ENCODE data around the gene PDCD1.

GRCh38 chr2:241895427-241895711, 36.7 kb upstream of the PDCD1 start:
- TF ChIP-seq, protein P1, sequence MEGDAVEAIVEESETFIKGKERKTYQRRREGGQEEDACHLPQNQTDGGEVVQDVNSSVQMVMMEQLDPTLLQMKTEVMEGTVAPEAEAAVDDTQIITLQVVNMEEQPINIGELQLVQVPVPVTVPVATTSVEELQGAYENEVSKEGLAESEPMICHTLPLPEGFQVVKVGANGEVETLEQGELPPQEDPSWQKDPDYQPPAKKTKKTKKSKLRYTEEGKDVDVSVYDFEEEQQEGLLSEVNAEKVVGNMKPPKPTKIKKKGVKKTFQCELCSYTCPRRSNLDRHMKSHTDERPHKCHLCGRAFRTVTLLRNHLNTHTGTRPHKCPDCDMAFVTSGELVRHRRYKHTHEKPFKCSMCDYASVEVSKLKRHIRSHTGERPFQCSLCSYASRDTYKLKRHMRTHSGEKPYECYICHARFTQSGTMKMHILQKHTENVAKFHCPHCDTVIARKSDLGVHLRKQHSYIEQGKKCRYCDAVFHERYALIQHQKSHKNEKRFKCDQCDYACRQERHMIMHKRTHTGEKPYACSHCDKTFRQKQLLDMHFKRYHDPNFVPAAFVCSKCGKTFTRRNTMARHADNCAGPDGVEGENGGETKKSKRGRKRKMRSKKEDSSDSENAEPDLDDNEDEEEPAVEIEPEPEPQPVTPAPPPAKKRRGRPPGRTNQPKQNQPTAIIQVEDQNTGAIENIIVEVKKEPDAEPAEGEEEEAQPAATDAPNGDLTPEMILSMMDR (IDR thresholded peaks at IDR 0.05; ENCODE audit: low read depth, low read length, poor library complexity, severe bottlenecking): no peak
- no peak for TF ChIP-seq EZH2phosphoT487 (IDR thresholded peaks at IDR 0.05; ENCODE audit: borderline replicate concordance, low read length)
